Activated CD8-positive, alpha-beta T cell treated with anti-CD3 and anti-CD28 coated beads, Interleukin-2, amount 10 ng/mL, durations not matched to agents 7 days and 5 days (primary cell): ENCODE data around the gene RIPPLY3. TPM values are rescaled to one million over a fixed set of nuclear protein-coding genes. Genes with fewer than 3 reads are reported as not detected.
"Not testable (repeated sequence)": the region's sequence is repeated elsewhere in the genome, so short reads cannot be mapped to it uniquely, and the experiment has no call there.

Experiments used
- ATAC-seq: fragments of 150-1000 bp; cut with Tn5 transposase; one replicate; pipeline ENCODE4 v1.10.0; 2021; ENCODE audit warnings: moderate library complexity
- CTCF ChIA-PET: fragments of 350-600 bp; sonication (Branson Sonifier 250); formaldehyde crosslinking; loops from one replicate; lab custom pipeline; 2021; ENCODE audit warnings: antibody characterized with exemption; lab: Charles Lee
- POLR2A ChIA-PET: fragments of 350-600 bp; sonication (Branson Sonifier 250); formaldehyde crosslinking; loops from one replicate; lab custom pipeline; 2021; ENCODE audit warnings: antibody characterized with exemption; lab: Charles Lee
- DNase-seq: peaks from one replicate; pipeline ENCODE4 v3.0.0-alpha.2; 2020
- H3K27ac Mint-ChIP-seq: one replicate; pipeline ENCODE4 v1.8.0; 2021; ENCODE audit warnings: mild to moderate bottlenecking, mixed read lengths
- H3K27me3 Mint-ChIP-seq: one replicate; pipeline ENCODE4 v1.8.0; 2021; ENCODE audit warnings: low read depth, mixed read lengths
- H3K36me3 Mint-ChIP-seq: one replicate; pipeline ENCODE4 v1.8.0; 2021; ENCODE audit warnings: low read depth, mixed read lengths
- H3K4me1 Mint-ChIP-seq: one replicate; pipeline ENCODE4 v1.8.0; 2021; ENCODE audit warnings: low read depth, mixed read lengths
- H3K4me3 Mint-ChIP-seq: one replicate; pipeline ENCODE4 v1.8.0; 2021; ENCODE audit warnings: mild to moderate bottlenecking, mixed read lengths
- H3K9me3 Mint-ChIP-seq: one replicate; pipeline ENCODE4 v1.8.0; 2022; ENCODE audit warnings: mixed read lengths; ENCODE audit not compliant: insufficient read depth
- total RNA-seq, 2 experiments: library from RNA; stranded (reverse); gene quantifications; one replicate each; pipeline ENCODE4 v1.2.3, GENCODE V29; 2021

Gene RIPPLY3
- total RNA-seq, 2 experiments from 2014 or later, result 0.10 TPM; not detected in 1

DNA sequence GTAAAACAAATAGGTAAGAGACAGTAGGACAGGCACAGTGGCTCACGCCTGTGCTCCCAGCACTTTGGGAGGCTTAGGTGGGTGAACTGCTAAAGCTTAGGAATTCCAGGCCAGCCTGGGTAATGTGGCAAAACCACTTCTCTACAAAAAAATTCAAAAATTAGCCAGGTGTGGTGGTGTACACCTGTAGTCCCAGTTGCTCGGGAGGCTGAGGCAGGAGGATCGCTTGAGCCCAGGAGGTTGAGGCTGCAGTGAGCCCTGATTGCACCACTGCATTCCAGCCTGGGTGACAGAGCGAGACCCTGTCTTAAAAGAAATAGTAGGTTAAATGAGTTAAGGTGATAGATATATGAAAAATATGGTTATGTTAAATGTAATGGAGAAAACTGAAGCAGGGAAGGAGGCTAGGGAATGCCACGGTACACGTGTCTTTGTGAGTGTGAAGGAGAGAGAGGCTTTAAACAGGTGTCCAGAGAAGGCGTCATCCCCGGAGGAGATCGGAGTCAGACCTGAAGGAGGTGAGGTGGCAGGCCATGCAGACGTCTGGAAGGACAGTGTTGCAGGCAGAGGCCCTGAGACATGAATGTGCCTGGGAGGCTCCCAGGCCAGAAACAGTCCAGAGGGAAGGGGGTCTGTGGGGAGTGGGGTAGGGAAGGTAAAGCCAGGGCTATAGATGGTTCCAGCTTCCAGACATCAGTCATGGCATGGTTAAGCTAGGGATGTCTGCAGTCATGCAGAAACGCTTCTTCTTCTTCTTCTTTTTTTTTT, 7.2 kb upstream of the RIPPLY3 start:
- ATAC-seq, result no peak
- no peaks in the 10 kb centered on the region for H3K9me3 Mint-ChIP-seq
- DNase-seq, result no peak
- no peak overlapping the region for H3K27ac Mint-ChIP-seq
- ChIA-PET POLR2A (no interaction called here), CTCF (interaction anchor here (0.7 to 3.4 kb wide), 4 partner anchors 9 to 23 kb away, joined by 3 to 21 read pairs (median 7); no protein-coding TSS in a partner anchor)
- no peaks in the 10 kb centered on the region for H3K36me3 Mint-ChIP-seq
- H3K27me3 Mint-ChIP-seq, result peaks cover 2% of the 10 kb centered on the region
- H3K4me1 Mint-ChIP-seq, result peaks cover 12% of the 10 kb centered on the region
- no peak overlapping the region for H3K4me3 Mint-ChIP-seq

DNA sequence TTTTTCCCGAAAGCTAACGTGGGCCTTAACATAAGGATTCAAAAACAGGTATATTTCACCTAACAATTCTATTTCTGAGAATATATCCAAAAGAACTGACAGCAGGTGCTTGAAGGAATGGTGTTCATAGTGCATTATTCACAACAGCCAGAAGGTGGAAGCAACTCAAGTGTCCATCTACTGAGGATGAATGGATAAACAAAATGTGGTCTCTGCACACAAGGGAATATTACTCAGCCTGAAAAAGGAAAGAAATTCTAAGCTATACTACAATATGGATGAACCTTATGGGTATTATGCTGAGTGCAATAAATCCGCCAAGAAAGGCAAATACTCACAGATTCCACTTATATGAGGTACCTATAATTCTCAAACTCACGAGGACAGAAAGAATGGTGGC, 6.1 kb upstream of the RIPPLY3 start:
- Mint-ChIP-seq H3K4me3 (no peak overlapping the region), H3K36me3 (no peaks in the 10 kb centered on the region), H3K27me3 (peaks cover 2% of the 10 kb centered on the region), H3K9me3 (no peaks in the 10 kb centered on the region), H3K27ac (no peak overlapping the region), H3K4me1 (peaks cover 8% of the 10 kb centered on the region)
- DNase-seq (no peak), ATAC-seq (no peak)
- POLR2A ChIA-PET, result no interaction called here
- CTCF ChIA-PET, result interaction anchor here (1.9 to 3.4 kb wide), 3 partner anchors 10 to 23 kb away, joined by 8 to 21 read pairs (median 11); no protein-coding TSS in a partner anchor

DNA sequence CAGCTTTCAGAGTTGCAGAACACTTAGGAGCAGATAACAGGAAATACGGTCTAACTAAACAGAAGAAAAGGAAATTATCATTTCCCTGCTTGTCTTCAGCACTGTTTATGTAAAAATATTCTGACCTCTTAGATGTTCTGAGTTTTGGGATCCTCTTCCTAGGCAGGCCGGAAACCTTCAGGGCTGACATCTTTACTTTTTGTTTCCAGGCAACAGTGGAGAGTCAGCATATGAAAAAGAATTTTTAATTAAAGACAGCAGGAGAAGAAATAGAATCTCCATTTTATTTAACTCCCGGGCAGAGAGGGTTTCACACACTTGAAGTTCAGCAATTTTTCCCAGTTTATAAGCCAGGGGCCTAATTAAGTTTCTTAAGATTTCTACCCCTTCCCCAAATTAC, 5.1 kb upstream of the RIPPLY3 start:
- H3K4me3 Mint-ChIP-seq, result no peak overlapping the region
- no peak for DNase-seq
- ChIA-PET CTCF (interaction anchor here (1.6 to 3.4 kb wide), 3 partner anchors 9 to 24 kb away, joined by 4 to 21 read pairs (median 8); no protein-coding TSS in a partner anchor), POLR2A (no interaction called here)
- H3K27ac Mint-ChIP-seq, result no peak overlapping the region
- no peak for ATAC-seq
- peaks cover 4% of the 10 kb centered on the region for H3K27me3 Mint-ChIP-seq
- H3K4me1 Mint-ChIP-seq, result peaks cover 8% of the 10 kb centered on the region
- H3K9me3 Mint-ChIP-seq, result no peaks in the 10 kb centered on the region
- no peaks in the 10 kb centered on the region for H3K36me3 Mint-ChIP-seq

DNA sequence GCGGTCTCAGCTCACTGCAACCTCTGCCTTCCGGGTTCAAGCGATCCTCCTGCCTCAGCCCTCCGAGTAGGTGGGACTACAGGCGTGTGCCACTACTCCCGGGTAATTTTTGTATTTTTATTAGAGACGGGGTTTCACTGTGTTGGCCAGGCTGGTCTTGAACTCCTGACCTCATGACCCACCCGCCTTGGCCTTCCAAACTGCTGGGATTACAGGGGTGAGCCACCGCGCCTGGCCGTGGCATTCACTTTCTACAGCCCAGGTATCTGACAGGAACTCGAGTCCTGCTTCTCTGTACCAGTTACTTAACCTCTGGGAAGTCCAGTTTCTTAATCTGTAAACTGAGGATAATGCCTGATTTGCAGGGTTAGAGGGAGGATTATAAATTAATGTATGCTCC, 3.7 kb upstream of the RIPPLY3 start:
- ATAC-seq, POLR2A ChIA-PET: not testable (repeated sequence)
- CTCF ChIA-PET, result interaction anchor here (1.6 to 3.4 kb wide), 3 partner anchors 8 to 26 kb away, joined by 4 to 21 read pairs (median 8); no protein-coding TSS in a partner anchor

DNA sequence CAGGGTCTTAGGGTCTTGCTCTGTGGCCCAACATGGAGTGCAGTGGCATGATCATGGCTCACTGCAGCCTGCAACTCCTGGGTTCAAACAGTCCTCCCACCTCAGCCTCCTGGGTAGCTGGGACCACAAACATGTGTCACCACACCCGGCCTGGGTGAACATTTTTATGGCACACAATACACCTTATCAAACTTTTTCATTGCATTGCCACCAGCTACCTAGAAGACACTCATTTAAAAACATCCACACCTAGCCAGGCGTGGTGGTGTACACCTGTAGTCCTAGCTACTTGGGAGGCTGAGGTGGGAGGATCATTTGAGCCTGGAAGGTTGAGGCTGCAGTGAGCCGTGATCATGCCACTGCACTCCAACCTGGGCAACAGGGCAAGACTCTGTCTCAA, 2.6 kb upstream of the RIPPLY3 start:
- H3K27me3 Mint-ChIP-seq, result peaks cover 16% of the 10 kb centered on the region

More for the DNA sequence above, 3.7 kb upstream of the RIPPLY3 start:
- H3K36me3 Mint-ChIP-seq, H3K4me3 Mint-ChIP-seq, H3K9me3 Mint-ChIP-seq, DNase-seq, H3K27ac Mint-ChIP-seq: not testable (repeated sequence)
- H3K27me3 Mint-ChIP-seq, result peaks cover 10% of the 10 kb centered on the region
- peaks cover 14% of the 10 kb centered on the region for H3K4me1 Mint-ChIP-seq

DNA sequence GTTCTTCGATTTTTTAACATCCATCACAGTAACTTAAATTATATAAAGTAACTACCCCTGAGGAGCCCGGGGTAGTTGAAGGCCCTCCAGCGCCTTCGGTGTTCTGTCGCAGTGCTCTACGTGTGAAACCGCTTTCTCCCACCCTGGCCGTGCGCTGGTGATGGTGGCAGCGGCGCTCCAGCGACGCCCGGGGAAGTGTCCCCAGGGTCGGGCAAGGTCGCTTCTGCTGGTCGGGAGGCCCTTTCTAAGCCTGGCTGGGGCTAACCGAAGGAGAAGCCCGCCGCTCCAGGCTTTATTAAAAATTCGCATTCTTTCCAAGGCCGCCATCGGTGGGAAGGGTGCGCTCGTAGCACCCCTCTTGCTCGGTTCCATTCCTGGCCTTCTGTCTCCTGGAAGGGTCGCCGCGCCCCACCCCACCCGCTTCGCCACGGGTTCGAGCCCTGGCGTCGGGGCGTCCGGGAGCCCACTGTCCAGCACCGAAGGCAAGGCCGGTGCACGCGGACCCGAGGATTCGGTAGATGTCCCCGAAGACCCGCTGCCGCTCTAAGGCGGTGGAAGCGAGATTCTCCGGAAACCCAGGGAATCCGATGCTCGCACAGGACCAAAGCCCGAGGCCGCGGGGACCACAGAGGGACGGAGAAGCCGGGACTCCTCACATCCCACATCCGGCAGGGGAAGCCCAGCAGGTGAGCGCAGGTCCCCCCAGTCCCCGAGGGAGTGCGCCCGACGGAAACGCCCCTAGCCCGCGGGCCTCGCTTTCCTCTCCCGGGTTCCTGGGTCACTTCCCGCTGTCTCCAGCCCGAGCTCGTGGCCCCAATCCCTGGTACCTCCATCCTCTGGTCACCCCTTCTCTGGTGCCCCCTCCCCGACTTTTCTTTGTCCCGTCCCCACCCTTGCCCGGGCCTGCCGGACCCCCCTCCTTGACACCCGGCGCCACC, 685 bp upstream of the RIPPLY3 start:
- Mint-ChIP-seq H3K9me3 (no peaks in the 10 kb centered on the region), H3K27ac (no peak overlapping the region), H3K27me3 (peaks cover 26% of the 10 kb centered on the region), H3K4me3 (peak overlapping the region; percentile 40), H3K4me1 (peaks cover 27% of the 10 kb centered on the region), H3K36me3 (no peaks in the 10 kb centered on the region)
- no peak for DNase-seq
- ATAC-seq, result no peak
- ChIA-PET POLR2A (interaction anchor here (0.9 kb wide), 1 partner anchor 22 kb away, joined by 3 read pairs; no protein-coding TSS in a partner anchor), CTCF (interaction anchor here (1.1 to 1.6 kb wide), 2 partner anchors 9 to 375 kb away, joined by 3 read pairs; no protein-coding TSS in a partner anchor)

More for the DNA sequence above, 2.6 kb upstream of the RIPPLY3 start:
- POLR2A ChIA-PET, DNase-seq, H3K27ac Mint-ChIP-seq, H3K36me3 Mint-ChIP-seq, CTCF ChIA-PET, H3K9me3 Mint-ChIP-seq, ATAC-seq, H3K4me3 Mint-ChIP-seq: not testable (repeated sequence)
- peaks cover 14% of the 10 kb centered on the region for H3K4me1 Mint-ChIP-seq

DNA sequence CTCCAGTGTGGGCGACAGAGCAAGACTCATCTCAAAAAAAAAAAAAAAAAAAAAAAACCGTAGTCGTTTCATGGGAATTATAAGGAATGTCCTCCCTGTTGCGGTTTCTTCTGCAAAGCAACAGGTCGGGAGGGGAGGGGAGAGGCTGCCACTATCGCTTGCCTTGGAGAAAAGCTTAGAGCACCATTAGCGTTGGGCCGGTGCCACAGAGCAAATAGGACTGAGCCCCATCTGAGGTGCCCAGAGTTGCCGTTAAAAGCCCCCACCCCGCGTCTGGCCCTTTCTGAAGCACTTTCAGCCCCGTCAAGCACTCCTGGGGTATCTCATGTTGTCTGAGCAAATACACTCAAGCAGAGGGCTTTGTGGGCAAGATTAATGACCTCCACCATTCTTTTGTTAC, 2.2 kb downstream of the RIPPLY3 start:
- Mint-ChIP-seq H3K27ac (no peak overlapping the region), H3K9me3 (no peaks in the 10 kb centered on the region), H3K4me1 (peaks cover 19% of the 10 kb centered on the region), H3K27me3 (peaks cover 30% of the 10 kb centered on the region), H3K4me3 (no peak overlapping the region), H3K36me3 (no peaks in the 10 kb centered on the region)
- POLR2A ChIA-PET, result no interaction called here
- no peak for DNase-seq
- ATAC-seq, result no peak
- CTCF ChIA-PET, result interaction anchor here (2.1 kb wide), 1 partner anchor 32 kb away, joined by 9 read pairs; no protein-coding TSS in a partner anchor

DNA sequence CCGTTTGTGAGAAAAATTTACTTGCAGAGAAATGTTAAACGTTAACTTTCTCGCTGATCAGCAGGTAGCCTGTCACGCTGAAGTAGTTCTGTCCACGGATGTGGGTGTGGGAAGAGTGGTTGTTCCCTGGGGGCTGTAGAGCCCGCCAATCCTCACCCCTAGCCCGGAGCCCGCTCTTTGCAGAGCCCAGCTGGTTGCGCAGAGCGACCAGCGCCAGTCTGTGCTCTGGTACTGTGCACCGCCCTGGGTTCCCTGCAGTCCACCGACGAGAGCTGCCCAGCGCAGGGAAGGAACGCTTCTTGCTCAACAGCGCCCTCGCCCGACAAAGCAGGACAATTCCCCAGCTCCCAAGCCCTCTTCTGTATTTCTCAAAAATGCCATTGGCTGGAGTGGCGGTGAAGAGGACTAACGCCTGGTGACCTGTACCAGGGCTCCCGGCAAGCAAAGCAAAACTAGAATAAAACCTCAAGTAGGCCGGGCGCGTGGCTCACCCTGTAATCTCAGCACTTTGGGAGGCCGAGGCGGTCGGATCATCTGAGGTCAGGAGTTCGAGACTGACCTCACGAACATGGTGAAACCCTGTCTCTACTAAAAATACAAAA, 3.3 kb downstream of the RIPPLY3 start:
- H3K9me3 Mint-ChIP-seq, result no peaks in the 10 kb centered on the region
- ChIA-PET POLR2A (no interaction called here), CTCF (interaction anchor here (0.7 to 3.0 kb wide), 23 partner anchors 8 to 505 kb away, joined by 3 to 21 read pairs (median 4); no protein-coding TSS in a partner anchor)
- H3K4me1 Mint-ChIP-seq, result peaks cover 19% of the 10 kb centered on the region
- H3K27me3 Mint-ChIP-seq, result peaks cover 33% of the 10 kb centered on the region
- peak; percentile 91 for ATAC-seq
- peak; percentile 83 for DNase-seq
- H3K4me3 Mint-ChIP-seq, result peak overlapping the region; percentile 59
- no peak overlapping the region for H3K27ac Mint-ChIP-seq
- H3K36me3 Mint-ChIP-seq, result no peaks in the 10 kb centered on the region

DNA sequence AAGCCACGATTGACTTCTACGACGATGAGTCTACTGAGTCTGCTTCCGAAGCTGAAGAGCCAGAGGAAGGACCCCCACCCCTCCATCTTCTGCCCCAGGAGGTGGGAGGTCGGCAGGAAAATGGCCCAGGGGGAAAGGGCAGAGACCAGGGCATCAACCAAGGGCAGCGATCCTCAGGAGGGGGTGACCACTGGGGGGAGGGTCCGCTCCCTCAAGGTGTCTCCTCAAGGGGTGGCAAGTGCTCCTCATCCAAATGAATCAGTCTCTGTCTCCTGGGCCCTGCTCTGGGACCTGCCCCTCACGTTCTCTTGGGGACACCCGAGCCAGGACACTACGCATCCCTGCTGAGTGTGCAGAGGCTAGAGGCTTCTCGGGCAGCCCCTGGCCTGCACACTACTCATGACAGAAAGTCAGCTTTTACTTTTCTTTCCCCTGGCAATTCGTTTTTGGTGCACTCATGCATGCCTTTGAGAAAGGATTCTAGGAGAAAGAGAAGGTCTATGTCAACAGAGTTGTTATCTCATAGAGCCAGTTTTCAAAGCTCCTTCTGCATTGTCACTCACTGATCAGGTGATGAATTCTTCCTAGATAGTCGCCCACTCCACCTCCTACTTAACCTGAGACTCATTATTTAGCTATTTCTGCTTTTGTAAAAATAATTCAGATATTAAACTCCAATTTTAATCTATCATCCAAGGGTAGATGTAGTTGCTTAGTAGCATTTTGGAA, 11.6 kb downstream of the RIPPLY3 start:
- H3K9me3 Mint-ChIP-seq, result no peaks in the 10 kb centered on the region
- no peaks in the 10 kb centered on the region for H3K36me3 Mint-ChIP-seq
- DNase-seq, result no peak
- H3K4me3 Mint-ChIP-seq, result no peak overlapping the region
- no peak overlapping the region for H3K27ac Mint-ChIP-seq
- H3K27me3 Mint-ChIP-seq, result peaks cover 3% of the 10 kb centered on the region
- no peaks in the 10 kb centered on the region for H3K4me1 Mint-ChIP-seq
- ChIA-PET CTCF (no interaction called here), POLR2A (no interaction called here)
- no peak for ATAC-seq

DNA sequence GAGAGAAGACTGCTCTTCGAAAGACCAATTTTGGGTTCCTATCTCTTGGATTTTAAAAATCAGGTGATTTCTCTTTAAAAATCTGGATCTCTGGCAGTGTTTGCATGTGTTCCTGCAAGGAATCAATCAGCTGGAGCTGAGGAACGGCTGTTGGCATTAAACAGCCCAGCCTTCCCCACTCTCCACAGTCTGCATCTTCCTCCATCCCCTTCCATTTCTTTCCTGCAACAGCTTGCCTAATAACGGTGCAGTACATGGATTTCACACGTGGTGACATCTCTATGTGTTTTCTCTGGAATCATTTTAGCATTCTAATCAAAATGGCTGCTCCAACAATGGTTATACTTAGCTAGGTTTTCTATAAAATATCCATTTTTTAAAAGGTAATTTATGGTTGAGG, 20.0 kb downstream of the RIPPLY3 start:
- DNase-seq, result no peak
- Mint-ChIP-seq H3K36me3 (no peaks in the 10 kb centered on the region), H3K27ac (no peak overlapping the region), H3K4me3 (no peak overlapping the region), H3K27me3 (peaks cover 9% of the 10 kb centered on the region), H3K4me1 (no peaks in the 10 kb centered on the region), H3K9me3 (no peaks in the 10 kb centered on the region)
- ATAC-seq, result no peak
- ChIA-PET POLR2A (no interaction called here), CTCF (interaction anchor here (1.6 kb wide), 2 partner anchors 16 to 36 kb away, joined by 5 to 8 read pairs; no protein-coding TSS in a partner anchor)

DNA sequence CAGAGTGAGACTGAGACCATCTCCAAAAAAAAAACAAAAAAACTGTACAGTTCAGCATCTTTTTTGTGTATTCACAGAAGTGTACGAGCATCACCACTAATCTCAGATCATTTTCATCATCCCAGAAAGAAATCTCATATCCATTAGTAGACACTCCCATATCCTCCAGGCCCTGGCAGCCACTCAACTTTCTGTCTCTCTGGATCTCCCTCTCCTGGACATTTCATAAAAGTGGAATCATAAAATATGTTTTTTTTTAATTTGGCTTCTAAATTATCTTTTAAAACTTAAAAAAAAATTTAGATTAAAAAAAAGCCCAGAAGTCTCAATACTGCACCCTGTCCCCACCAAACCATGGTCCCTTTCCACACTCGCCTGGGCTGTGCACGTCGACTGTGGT, 22.1 kb downstream of the RIPPLY3 start:
- H3K27me3 Mint-ChIP-seq, result peaks cover 10% of the 10 kb centered on the region
- no peaks in the 10 kb centered on the region for H3K36me3 Mint-ChIP-seq
- ChIA-PET CTCF (no interaction called here), POLR2A (no interaction called here)
- H3K4me3 Mint-ChIP-seq, result no peak overlapping the region
- no peak for ATAC-seq
- no peaks in the 10 kb centered on the region for H3K9me3 Mint-ChIP-seq
- H3K27ac Mint-ChIP-seq, result no peak overlapping the region
- no peaks in the 10 kb centered on the region for H3K4me1 Mint-ChIP-seq
- DNase-seq, result no peak
